Medulla oblongata (tissue), 1 donor: ENCODE data around the gene GPR89A.
"Not testable (repeated sequence)": the region's sequence is repeated elsewhere in the genome, so short reads cannot be mapped to it uniquely, and the experiment has no call there.

ENCODE experiments used
- DNase-seq: peaks from one replicate; pipeline ENCODE4 v3.0.0-alpha.2; 2015; ENCODE audit errors: extremely low spot score

Gene GPR89A

GRCh38 chr1:145686078-145686477, 78.3 kb downstream of the GPR89A start:
- not testable (repeated sequence) for DNase-seq

GRCh38 chr1:145688328-145688727, 80.5 kb downstream of the GPR89A start:
- no peak for DNase-seq

- DNase-seq, result no peak
Measured at GRCh38 chr1:145688924-145689323, 81.1 kb downstream of the GPR89A start.

- DNase-seq, result no peak
Measured at GRCh38 chr1:145689922-145690321, 82.1 kb downstream of the GPR89A start.

- peak; percentile 14 for DNase-seq
Measured at GRCh38 chr1:145690587-145691558, 83.1 kb downstream of the GPR89A start.

- no peak for DNase-seq
Measured at GRCh38 chr1:145692785-145693443, 85.1 kb downstream of the GPR89A start.

- DNase-seq, result no peak
Measured at GRCh38 chr1:145695821-145696629, 88.2 kb downstream of the GPR89A start.

GRCh38 chr1:145696630-145696960, 88.8 kb downstream of the GPR89A start:
- DNase-seq, result no peak

GRCh38 chr1:145701306-145701862, 93.6 kb downstream of the GPR89A start:
- no peak for DNase-seq

- DNase-seq, result no peak
Measured at GRCh38 chr1:145702052-145702451, 94.3 kb downstream of the GPR89A start.

GRCh38 chr1:145702826-145703225, 95.0 kb downstream of the GPR89A start:
- no peak for DNase-seq

GRCh38 chr1:145705622-145706021, 97.8 kb downstream of the GPR89A start:
- no peak for DNase-seq

- no peak for DNase-seq
Measured at GRCh38 chr1:145706086-145706664, 98.4 kb downstream of the GPR89A start.

GRCh38 chr1:145707183-145707867, 99.5 kb downstream of the GPR89A start, which contains the start of gene PDZK1:
PDZK1 (minus strand) TSS chr1:145707368; CDS start chr1:145688021, 19,347 bp downstream.
- DNase-seq, result no peak

- DNase-seq, result no peak
Measured at GRCh38 chr1:145708063-145708462, 100.3 kb downstream of the GPR89A start.

GRCh38 chr1:145710291-145711027, 102.7 kb downstream of the GPR89A start:
- no peak for DNase-seq

- peak; percentile 17 for DNase-seq
Measured at GRCh38 chr1:145711213-145711651, 103.4 kb downstream of the GPR89A start.

GRCh38 chr1:145714524-145715111, 106.8 kb downstream of the GPR89A start:
- no peak for DNase-seq

GRCh38 chr1:145716641-145717345, 109.0 kb downstream of the GPR89A start:
- no peak for DNase-seq
